ENCODE measurements around the gene WWOX.

Gene WWOX

DNA sequence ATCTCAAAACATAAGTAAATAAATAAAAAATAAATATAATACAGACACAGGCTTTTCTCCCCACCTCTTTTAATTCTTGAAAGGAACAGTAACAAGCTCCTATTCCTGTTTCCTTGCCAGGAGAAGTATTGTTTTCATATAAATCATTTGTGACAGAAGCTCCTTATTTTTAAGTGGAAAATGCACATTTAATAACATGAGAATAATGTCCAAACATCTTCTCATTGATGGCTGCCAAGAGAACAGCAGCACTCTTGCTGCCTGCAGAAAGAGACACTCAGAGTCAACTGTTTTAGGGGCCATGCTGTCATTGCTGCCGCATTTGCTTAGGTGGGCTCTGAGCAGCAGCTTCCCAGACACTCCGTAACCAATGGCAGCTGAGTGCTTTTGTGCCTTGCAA lies 580.1 kb downstream of the WWOX start:
- no peak overlapping the region for H2AFZ ChIP-seq (ENCODE audit: insufficient read depth, low read length, poor library complexity)
- H3K4me3 ChIP-seq (ENCODE audit: low read depth, low read length), result no peak overlapping the region
- H4K91ac ChIP-seq (ENCODE audit: low read depth, low read length), result no peak overlapping the region
- no peak overlapping the region for H2BK120ac ChIP-seq (ENCODE audit: insufficient read depth, low read length, poor library complexity)
- H3K4ac ChIP-seq (ENCODE audit: low read depth, low read length), result no peak overlapping the region
- no peak overlapping the region for H3K23ac ChIP-seq (ENCODE audit: low read length)
- no peak overlapping the region for H3K27ac ChIP-seq (ENCODE audit: low read depth, low read length)
- peaks cover 3% of the 10 kb centered on the region for H3K79me1 ChIP-seq (ENCODE audit: low read length)
- peaks cover 11 to 15% of the 10 kb centered on the region in 2 experiments for H3K4me1 ChIP-seq (ENCODE audit: control insufficient read depth in 1 of 2, insufficient read depth in 2 of 2, low read length in 2 of 2)
- no peak for DNase-seq
- no peak overlapping the region for H2BK12ac ChIP-seq (ENCODE audit: low read length)
- H3K9me3 ChIP-seq (ENCODE audit: insufficient read depth, low read depth, low read length), result peaks cover 2% of the 10 kb centered on the region
- no peaks in the 10 kb centered on the region for H3K36me3 ChIP-seq (ENCODE audit: control insufficient read depth in 1 of 2, insufficient read depth in 2 of 2, low read length in 2 of 2)
- H3K18ac ChIP-seq (ENCODE audit: low read length), result no peak overlapping the region
- H3K4me2 ChIP-seq (ENCODE audit: low read length), result no peak overlapping the region
- H3K14ac ChIP-seq (ENCODE audit: low read length), result no peak overlapping the region
- H4K12ac ChIP-seq (ENCODE audit: low read depth, low read length), result no peak overlapping the region
- no peak overlapping the region for H4K8ac ChIP-seq (ENCODE audit: low read depth, low read length)
- no peaks in the 10 kb centered on the region for H3K27me3 ChIP-seq (ENCODE audit: insufficient read depth, low read length)
- H2AK5ac ChIP-seq (ENCODE audit: low read length), result no peak overlapping the region
- WGBS (ENCODE audit: extremely low coverage, insufficient coverage, insufficient read length), result no CpG with 5 or more reads among the region's 2 CpGs
- H3K79me2 ChIP-seq (ENCODE audit: control insufficient read depth, insufficient read depth, low read length, poor library complexity), result peaks cover 2% of the 10 kb centered on the region
- H2BK5ac ChIP-seq (ENCODE audit: low read depth, low read length, poor library complexity), result no peak overlapping the region
- no peak overlapping the region for H3K9ac ChIP-seq (ENCODE audit: low read length)

DNA sequence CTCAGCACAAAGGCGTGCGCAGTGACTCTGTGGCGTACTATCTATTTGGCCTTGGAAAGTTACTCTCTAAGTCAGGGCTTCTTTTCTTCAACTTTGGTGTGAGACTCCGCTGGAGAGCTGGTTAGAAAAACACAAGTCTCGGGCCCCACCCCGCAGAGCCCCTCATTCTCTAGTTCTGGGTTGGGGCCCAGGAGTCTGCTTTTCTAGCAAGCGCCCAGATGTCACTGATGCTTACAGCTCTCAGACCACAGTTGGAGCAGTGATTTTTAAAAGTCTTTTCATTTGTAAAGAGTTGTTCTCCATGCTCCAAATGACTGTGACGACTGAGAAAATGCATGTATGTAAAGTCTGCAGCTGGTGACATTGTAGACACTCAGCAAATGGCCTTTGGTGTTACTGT lies 582.3 kb downstream of the WWOX start:
- Histone ChIP-seq H2AFZ (ENCODE audit: insufficient read depth, low read length, poor library complexity) (no peak overlapping the region), H3K9ac (ENCODE audit: low read length) (no peak overlapping the region), H3K79me1 (ENCODE audit: low read length) (peaks cover 2% of the 10 kb centered on the region), H2AK5ac (ENCODE audit: low read length) (no peak overlapping the region), H2BK12ac (ENCODE audit: low read length) (no peak overlapping the region), H3K36me3 (ENCODE audit: control insufficient read depth in 1 of 2, insufficient read depth in 2 of 2, low read length in 2 of 2) (no peaks in the 10 kb centered on the region), H3K27ac (ENCODE audit: low read depth, low read length) (no peak overlapping the region), H3K18ac (ENCODE audit: low read length) (no peak overlapping the region), H3K4me1 (ENCODE audit: control insufficient read depth in 1 of 2, insufficient read depth in 2 of 2, low read length in 2 of 2) (peaks cover 7 to 12% of the 10 kb centered on the region in 2 experiments), H3K27me3 (ENCODE audit: insufficient read depth, low read length) (no peaks in the 10 kb centered on the region), H3K14ac (ENCODE audit: low read length) (no peak overlapping the region), H3K4me2 (ENCODE audit: low read length) (no peak overlapping the region), H3K4me3 (ENCODE audit: low read depth, low read length) (no peak overlapping the region), H2BK120ac (ENCODE audit: insufficient read depth, low read length, poor library complexity) (no peak overlapping the region), H2BK5ac (ENCODE audit: low read depth, low read length, poor library complexity) (no peak overlapping the region), H4K91ac (ENCODE audit: low read depth, low read length) (no peak overlapping the region), H3K79me2 (ENCODE audit: control insufficient read depth, insufficient read depth, low read length, poor library complexity) (peaks cover 2% of the 10 kb centered on the region), H4K12ac (ENCODE audit: low read depth, low read length) (no peak overlapping the region), H3K4ac (ENCODE audit: low read depth, low read length) (no peak overlapping the region), H3K9me3 (ENCODE audit: insufficient read depth, low read depth, low read length) (peaks cover 2% of the 10 kb centered on the region), H4K8ac (ENCODE audit: low read depth, low read length) (no peak overlapping the region), H3K23ac (ENCODE audit: low read length) (no peak overlapping the region)
- DNase-seq, result no peak
- no CpG with 5 or more reads among the region's 8 CpGs for WGBS (ENCODE audit: extremely low coverage, insufficient coverage, insufficient read length)

DNA sequence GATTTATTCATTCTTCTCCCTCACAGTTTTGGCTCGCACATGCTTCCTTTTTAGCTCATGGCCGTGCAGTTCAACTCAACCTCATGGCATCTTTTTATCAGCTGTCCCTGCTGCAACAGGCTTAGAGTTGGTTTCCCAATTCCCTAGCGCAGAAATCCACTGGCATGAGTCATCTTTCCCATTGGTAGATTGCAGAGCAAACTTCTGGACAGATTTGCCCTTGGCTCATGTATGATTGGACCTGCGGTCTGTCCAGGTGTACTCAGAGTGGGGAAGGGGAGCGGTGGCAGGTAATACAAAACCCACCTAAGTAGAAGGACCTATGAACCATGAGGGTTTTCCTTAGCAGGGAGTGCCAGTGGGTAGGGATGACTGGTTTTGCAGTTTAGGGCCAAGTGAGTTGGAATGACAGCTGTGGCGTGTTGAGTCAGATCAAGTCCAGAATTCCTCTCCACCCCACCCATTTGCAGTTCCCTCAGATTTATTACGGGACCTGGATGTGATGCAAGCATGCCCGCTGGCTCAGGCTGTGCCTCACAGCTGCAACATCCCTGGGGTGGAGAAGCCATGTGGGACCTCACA lies 584.7 kb downstream of the WWOX start:
- Histone ChIP-seq H4K91ac (ENCODE audit: low read depth, low read length) (peak overlapping the region; percentile 16), H3K14ac (ENCODE audit: low read length) (no peak overlapping the region), H3K9me3 (ENCODE audit: insufficient read depth, low read depth, low read length) (peaks cover 2% of the 10 kb centered on the region), H3K23ac (ENCODE audit: low read length) (no peak overlapping the region), H3K27me3 (ENCODE audit: insufficient read depth, low read length) (no peaks in the 10 kb centered on the region), H3K9ac (ENCODE audit: low read length) (no peak overlapping the region), H2BK12ac (ENCODE audit: low read length) (peak overlapping the region; percentile 57), H3K18ac (ENCODE audit: low read length) (peak overlapping the region; percentile 48), H3K36me3 (ENCODE audit: control insufficient read depth in 1 of 2, insufficient read depth in 2 of 2, low read length in 2 of 2) (no peaks in the 10 kb centered on the region), H3K27ac (ENCODE audit: low read depth, low read length) (no peak overlapping the region), H3K79me1 (ENCODE audit: low read length) (peaks cover 2% of the 10 kb centered on the region), H3K4me1 (ENCODE audit: control insufficient read depth in 1 of 2, insufficient read depth in 2 of 2, low read length in 2 of 2) (peaks cover 7 to 10% of the 10 kb centered on the region in 2 experiments), H3K4ac (ENCODE audit: low read depth, low read length) (no peak overlapping the region), H2BK120ac (ENCODE audit: insufficient read depth, low read length, poor library complexity) (no peak overlapping the region), H4K8ac (ENCODE audit: low read depth, low read length) (no peak overlapping the region), H3K79me2 (ENCODE audit: control insufficient read depth, insufficient read depth, low read length, poor library complexity) (peaks cover 2% of the 10 kb centered on the region), H2AK5ac (ENCODE audit: low read length) (no peak overlapping the region), H4K12ac (ENCODE audit: low read depth, low read length) (no peak overlapping the region), H2AFZ (ENCODE audit: insufficient read depth, low read length, poor library complexity) (no peak overlapping the region), H2BK5ac (ENCODE audit: low read depth, low read length, poor library complexity) (no peak overlapping the region), H3K4me3 (ENCODE audit: low read depth, low read length) (no peak overlapping the region), H3K4me2 (ENCODE audit: low read length) (no peak overlapping the region)
- peak; percentile 90 to 95 for DNase-seq
- no CpG with 5 or more reads among the region's 8 CpGs for WGBS (ENCODE audit: extremely low coverage, insufficient coverage, insufficient read length)

- WGBS (ENCODE audit: extremely low coverage, insufficient coverage, insufficient read length), result no CpG with 5 or more reads among the region's 5 CpGs
- no peaks in the 10 kb centered on the region for H3K36me3 ChIP-seq (ENCODE audit: control insufficient read depth in 1 of 2, insufficient read depth in 2 of 2, low read length in 2 of 2)
- H3K4ac ChIP-seq (ENCODE audit: low read depth, low read length), result no peak overlapping the region
- no peak overlapping the region for H2AK5ac ChIP-seq (ENCODE audit: low read length)
- no peak overlapping the region for H2BK5ac ChIP-seq (ENCODE audit: low read depth, low read length, poor library complexity)
- no peak overlapping the region for H3K23ac ChIP-seq (ENCODE audit: low read length)
- no peak overlapping the region for H2AFZ ChIP-seq (ENCODE audit: insufficient read depth, low read length, poor library complexity)
- H3K27me3 ChIP-seq (ENCODE audit: insufficient read depth, low read length), result no peaks in the 10 kb centered on the region
- peaks cover 2% of the 10 kb centered on the region for H3K79me1 ChIP-seq (ENCODE audit: low read length)
- no peak overlapping the region for H3K14ac ChIP-seq (ENCODE audit: low read length)
- H3K79me2 ChIP-seq (ENCODE audit: control insufficient read depth, insufficient read depth, low read length, poor library complexity), result no peaks in the 10 kb centered on the region
- no peak overlapping the region for H4K91ac ChIP-seq (ENCODE audit: low read depth, low read length)
- H3K27ac ChIP-seq (ENCODE audit: low read depth, low read length), result no peak overlapping the region
- no peak overlapping the region for H2BK12ac ChIP-seq (ENCODE audit: low read length)
- H3K18ac ChIP-seq (ENCODE audit: low read length), result peak overlapping the region; percentile 48
- no peaks in the 10 kb centered on the region for H3K9me3 ChIP-seq (ENCODE audit: insufficient read depth, low read depth, low read length)
- H4K12ac ChIP-seq (ENCODE audit: low read depth, low read length), result no peak overlapping the region
- H4K8ac ChIP-seq (ENCODE audit: low read depth, low read length), result no peak overlapping the region
- no peak overlapping the region for H3K4me3 ChIP-seq (ENCODE audit: low read depth, low read length)
- DNase-seq, result peak in 1 of 2 donors; percentile 27
- no peak overlapping the region for H3K9ac ChIP-seq (ENCODE audit: low read length)
- peaks cover 7 to 10% of the 10 kb centered on the region in 2 experiments for H3K4me1 ChIP-seq (ENCODE audit: control insufficient read depth in 1 of 2, insufficient read depth in 2 of 2, low read length in 2 of 2)
- no peak overlapping the region for H3K4me2 ChIP-seq (ENCODE audit: low read length)
- H2BK120ac ChIP-seq (ENCODE audit: insufficient read depth, low read length, poor library complexity), result no peak overlapping the region
These were observed 585.4 kb downstream of the WWOX start for GRCh38 chr16:78684655-78685375.
